ENCODE data around the gene PRKAG1. TPM values are rescaled to one million over a fixed set of nuclear protein-coding genes. Genes with fewer than 3 reads are reported as not detected.

The PRKAG1 gene
- polyA plus RNA-seq, 3 donors: 35.9 to 58.9 (median 50.1) TPM

DNA sequence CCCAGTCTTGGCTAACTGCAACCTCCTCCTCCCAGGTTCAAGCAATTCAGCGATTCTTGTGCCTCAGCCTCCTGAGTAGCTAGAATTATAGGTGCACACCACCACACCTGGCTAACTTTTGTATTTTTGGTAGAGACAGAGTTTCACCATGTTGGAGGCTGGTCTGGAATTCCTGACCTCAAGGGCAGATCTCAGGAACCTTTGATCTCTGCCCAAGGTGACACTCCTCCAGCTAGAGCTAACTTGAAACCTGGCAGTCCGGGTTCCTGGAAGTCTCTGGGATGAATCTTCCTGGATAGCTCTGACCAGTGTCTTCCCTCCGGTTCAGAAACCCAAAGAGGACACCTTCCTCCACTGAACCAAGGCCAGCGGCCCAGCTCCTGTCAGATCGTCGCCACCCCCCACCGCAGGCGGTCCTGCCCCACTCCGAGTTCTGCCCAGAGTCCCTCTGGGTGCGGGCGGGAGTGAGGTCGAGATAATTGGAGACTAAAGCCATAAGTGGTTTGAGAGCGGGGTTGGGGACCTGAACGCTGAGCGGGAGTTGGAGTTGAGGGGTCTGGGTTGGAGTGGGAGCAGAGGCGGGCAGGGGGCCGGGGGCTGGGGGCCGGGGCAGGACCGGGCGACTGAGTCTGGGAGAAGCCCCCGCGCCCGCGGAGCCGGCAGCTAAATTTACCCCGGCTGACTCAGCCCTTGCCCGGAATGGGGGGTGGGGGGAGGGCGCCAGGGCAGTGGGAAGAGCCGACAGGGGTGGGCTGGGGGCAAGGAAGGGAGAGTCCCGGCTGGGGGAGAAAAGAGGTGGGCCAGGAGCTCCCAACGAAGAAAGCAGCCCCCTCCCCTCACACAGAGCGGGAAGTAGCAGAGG lies 24.1 kb downstream of the PRKAG1 start:
- no peak overlapping the region for H2AFZ ChIP-seq (ENCODE audit: insufficient read depth, low read depth, low read length, poor library complexity, severe bottlenecking)
- H3K4me3 ChIP-seq (replicated peaks in 1 of 3; ENCODE audit: low read depth in 2 of 3, low read length in 3 of 3): no peak overlapping the region
- Mint-ChIP-seq H3K36me3 (peaks cover 5 to 20% of the 10 kb centered on the region in 2 donors), H3K4me3 (peak overlapping the region; percentile 56 to 88), H3K4me1 (peaks cover 33% of the 10 kb centered on the region), H3K27me3 (ENCODE audit: low read depth in 3 of 3) (peaks cover 76 to 93% (median 82%) of the 10 kb centered on the region in 3 donors), H3K27ac (peak overlapping the region in 1 of 7 donors; percentile 58), H3K9me3 (peaks cover 0 to 28% (median 3%) of the 10 kb centered on the region in 7 donors)
- intact Hi-C loops (cut with micrococcal nuclease): loop anchor here in 1 of 2 donors (10.0 kb wide), 1 partner anchor 50 kb away; no protein-coding TSS in a partner anchor
- H3K4me1 ChIP-seq (ENCODE audit: control insufficient read depth in 1 of 2, insufficient read depth in 2 of 2, low read length in 2 of 2): peaks cover 31 to 38% of the 10 kb centered on the region in 2 donors
- no peak overlapping the region for H3K4me2 ChIP-seq (replicated peaks; ENCODE audit: extremely low read depth, low read length, poor library complexity, severe bottlenecking)
- H3K27ac ChIP-seq (ENCODE audit: low read depth in 1 of 2, low read length in 2 of 2): no peak overlapping the region
- peaks cover 48 to 80% of the 10 kb centered on the region in 2 donors for H3K27me3 ChIP-seq (ENCODE audit: control insufficient read depth in 2 of 2, insufficient read depth in 2 of 2, low read length in 2 of 2)
- peaks cover 1% of the 10 kb centered on the region for H4K20me1 ChIP-seq (ENCODE audit: insufficient read depth, low read length)
- no peak for DNase-seq
- no peaks in the 10 kb centered on the region for H3K36me3 ChIP-seq (replicated peaks in 1 of 2; ENCODE audit: control insufficient read depth in 1 of 2, insufficient read depth in 2 of 2, low read length in 2 of 2)
- peaks cover 0 to 5% of the 10 kb centered on the region in 2 donors for H3K9me3 ChIP-seq (replicated peaks in 1 of 2; ENCODE audit: control insufficient read depth in 1 of 2, insufficient read depth in 1 of 2, low read length in 2 of 2)
- 25% methylated on average over 11 of the region's 32 CpGs for WGBS (ENCODE audit: insufficient coverage)
- H3K9ac ChIP-seq (ENCODE audit: insufficient read depth, low read length, poor library complexity, severe bottlenecking): no peak overlapping the region
- TF ChIP-seq, protein P1, sequence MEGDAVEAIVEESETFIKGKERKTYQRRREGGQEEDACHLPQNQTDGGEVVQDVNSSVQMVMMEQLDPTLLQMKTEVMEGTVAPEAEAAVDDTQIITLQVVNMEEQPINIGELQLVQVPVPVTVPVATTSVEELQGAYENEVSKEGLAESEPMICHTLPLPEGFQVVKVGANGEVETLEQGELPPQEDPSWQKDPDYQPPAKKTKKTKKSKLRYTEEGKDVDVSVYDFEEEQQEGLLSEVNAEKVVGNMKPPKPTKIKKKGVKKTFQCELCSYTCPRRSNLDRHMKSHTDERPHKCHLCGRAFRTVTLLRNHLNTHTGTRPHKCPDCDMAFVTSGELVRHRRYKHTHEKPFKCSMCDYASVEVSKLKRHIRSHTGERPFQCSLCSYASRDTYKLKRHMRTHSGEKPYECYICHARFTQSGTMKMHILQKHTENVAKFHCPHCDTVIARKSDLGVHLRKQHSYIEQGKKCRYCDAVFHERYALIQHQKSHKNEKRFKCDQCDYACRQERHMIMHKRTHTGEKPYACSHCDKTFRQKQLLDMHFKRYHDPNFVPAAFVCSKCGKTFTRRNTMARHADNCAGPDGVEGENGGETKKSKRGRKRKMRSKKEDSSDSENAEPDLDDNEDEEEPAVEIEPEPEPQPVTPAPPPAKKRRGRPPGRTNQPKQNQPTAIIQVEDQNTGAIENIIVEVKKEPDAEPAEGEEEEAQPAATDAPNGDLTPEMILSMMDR (IDR thresholded peaks at IDR 0.05): no peak
- no peaks in the 10 kb centered on the region for H3K79me2 ChIP-seq (ENCODE audit: insufficient read depth, low read length)

DNA sequence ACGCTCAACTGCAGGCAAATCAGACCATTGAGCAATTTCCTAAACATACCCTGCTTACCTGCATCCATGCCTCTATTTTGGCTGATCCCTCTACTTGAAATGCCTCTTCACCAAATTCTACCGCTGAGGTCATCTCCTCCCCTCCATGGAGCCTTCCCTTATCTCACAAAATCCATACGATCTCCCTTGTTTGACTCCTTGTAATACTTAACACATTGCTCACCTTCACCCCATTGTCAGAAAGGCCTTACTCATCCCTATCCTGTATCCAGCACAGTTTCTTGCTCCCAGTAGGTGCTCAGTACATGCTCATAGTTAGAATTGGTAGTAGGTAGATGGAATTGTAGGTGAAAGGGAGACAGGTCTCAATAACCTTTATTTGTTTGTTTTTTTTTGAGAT lies 24.8 kb downstream of the PRKAG1 start:
- Histone ChIP-seq H3K9ac (ENCODE audit: insufficient read depth, low read length, poor library complexity, severe bottlenecking) (no peak overlapping the region), H4K20me1 (ENCODE audit: insufficient read depth, low read length) (no peaks in the 10 kb centered on the region), H3K27ac (ENCODE audit: low read depth in 1 of 2, low read length in 2 of 2) (no peak overlapping the region), H3K27me3 (ENCODE audit: control insufficient read depth in 2 of 2, insufficient read depth in 2 of 2, low read length in 2 of 2) (peaks cover 47 to 80% of the 10 kb centered on the region in 2 donors), H3K4me1 (ENCODE audit: control insufficient read depth in 1 of 2, insufficient read depth in 2 of 2, low read length in 2 of 2) (peaks cover 26 to 31% of the 10 kb centered on the region in 2 donors), H3K9me3 (replicated peaks in 1 of 2; ENCODE audit: control insufficient read depth in 1 of 2, insufficient read depth in 1 of 2, low read length in 2 of 2) (peaks cover 0 to 3% of the 10 kb centered on the region in 2 donors), H3K79me2 (ENCODE audit: insufficient read depth, low read length) (no peaks in the 10 kb centered on the region), H3K36me3 (replicated peaks in 1 of 2; ENCODE audit: control insufficient read depth in 1 of 2, insufficient read depth in 2 of 2, low read length in 2 of 2) (no peaks in the 10 kb centered on the region), H3K4me3 (replicated peaks in 1 of 3; ENCODE audit: low read depth in 2 of 3, low read length in 3 of 3) (no peak overlapping the region), H2AFZ (ENCODE audit: insufficient read depth, low read depth, low read length, poor library complexity, severe bottlenecking) (no peak overlapping the region), H3K4me2 (replicated peaks; ENCODE audit: extremely low read depth, low read length, poor library complexity, severe bottlenecking) (no peak overlapping the region)
- 56% methylated on average over 2 of the region's 3 CpGs for WGBS (ENCODE audit: insufficient coverage)
- no peak for DNase-seq
- intact Hi-C loops (cut with micrococcal nuclease): loop anchor here in 1 of 2 donors (10.0 kb wide), 1 partner anchor 51 kb away; no protein-coding TSS in a partner anchor
- Mint-ChIP-seq H3K4me3 (peak overlapping the region in 1 of 2 donors; percentile 62), H3K27ac (no peak overlapping the region), H3K27me3 (ENCODE audit: low read depth in 3 of 3) (peaks cover 73 to 93% (median 83%) of the 10 kb centered on the region in 3 donors), H3K36me3 (peaks cover 5 to 18% of the 10 kb centered on the region in 2 donors), H3K4me1 (peaks cover 27% of the 10 kb centered on the region), H3K9me3 (peaks cover 0 to 28% (median 3%) of the 10 kb centered on the region in 7 donors)
- TF ChIP-seq, protein P1 (IDR thresholded peaks at IDR 0.05): no peak
